GM19372 (cell line): Measurements from ENCODE around the gene MSI2.

Experiments
- ATAC-seq: cut with Tn5 transposase; IDR thresholded peaks from one replicate; pipeline ENCODE4 v1.9.1; 2021; ENCODE audit warnings: mild to moderate bottlenecking, low read depth, moderate library complexity; ENCODE audit not compliant: unreplicated experiment

MSI2 gene

DNA sequence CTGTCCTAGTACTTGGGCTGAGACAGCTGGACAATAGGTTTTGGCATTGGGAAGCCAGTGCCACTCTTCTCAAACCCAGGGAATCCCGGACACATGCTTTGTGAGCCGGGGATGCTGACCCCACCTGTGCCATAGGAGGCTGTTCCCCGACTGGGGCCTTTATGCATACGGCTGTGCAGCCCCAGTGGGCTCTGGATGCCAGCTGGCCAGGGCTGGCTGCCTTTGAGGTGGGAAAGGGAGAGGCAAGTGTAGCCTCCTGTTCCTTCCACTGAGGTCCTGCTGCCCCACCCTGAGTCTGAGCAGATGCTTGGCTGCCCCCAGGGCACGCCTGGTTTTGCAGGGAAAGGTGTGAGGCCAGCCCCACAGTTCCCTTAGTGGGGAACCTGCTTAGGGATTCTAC lies 383.1 kb downstream of the MSI2 start:
- ATAC-seq = no peak

DNA sequence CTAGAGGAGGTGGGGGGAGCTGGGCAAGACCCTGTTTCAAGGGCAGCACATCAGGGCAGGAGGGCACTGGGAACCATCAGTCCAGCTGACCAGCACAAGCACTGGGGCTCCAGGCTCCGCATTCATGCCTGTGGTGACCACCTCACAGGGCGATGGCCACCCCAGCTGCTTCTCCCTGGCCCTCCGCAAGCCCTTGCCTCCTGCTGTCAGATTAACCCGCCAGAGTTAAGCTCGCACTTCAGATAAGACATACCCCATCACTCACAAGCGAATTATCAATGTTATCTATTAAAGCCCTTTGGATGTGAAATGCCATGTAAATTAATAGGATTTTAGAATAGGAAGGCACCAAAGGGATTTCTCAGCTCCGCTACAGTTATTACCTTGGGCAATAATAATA lies 383.8 kb downstream of the MSI2 start:
- no peak for ATAC-seq

DNA sequence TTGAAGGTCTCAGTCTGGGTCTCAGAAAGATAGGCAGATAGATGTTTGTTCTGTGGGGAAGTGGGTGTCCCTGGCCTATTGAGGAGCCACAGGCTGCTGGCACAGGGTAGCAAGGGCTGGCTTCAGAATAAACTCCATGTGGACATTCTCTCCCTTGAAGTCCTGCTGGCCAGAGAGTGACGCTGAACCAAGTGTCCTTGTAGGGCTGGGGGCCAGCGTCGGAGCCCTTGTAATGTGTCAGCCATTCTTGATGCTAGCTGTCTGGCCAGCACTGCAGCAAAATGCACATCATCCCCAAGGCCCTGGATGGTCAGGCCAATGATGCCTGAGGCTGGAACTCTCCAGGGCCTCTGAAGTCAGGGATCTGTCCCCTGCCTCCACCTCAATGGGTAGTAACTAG lies 385.4 kb downstream of the MSI2 start:
- no peak for ATAC-seq

- ATAC-seq = no peak
Measured at GRCh38 chr17:57643062-57643461, 386.7 kb downstream of the MSI2 start.

DNA sequence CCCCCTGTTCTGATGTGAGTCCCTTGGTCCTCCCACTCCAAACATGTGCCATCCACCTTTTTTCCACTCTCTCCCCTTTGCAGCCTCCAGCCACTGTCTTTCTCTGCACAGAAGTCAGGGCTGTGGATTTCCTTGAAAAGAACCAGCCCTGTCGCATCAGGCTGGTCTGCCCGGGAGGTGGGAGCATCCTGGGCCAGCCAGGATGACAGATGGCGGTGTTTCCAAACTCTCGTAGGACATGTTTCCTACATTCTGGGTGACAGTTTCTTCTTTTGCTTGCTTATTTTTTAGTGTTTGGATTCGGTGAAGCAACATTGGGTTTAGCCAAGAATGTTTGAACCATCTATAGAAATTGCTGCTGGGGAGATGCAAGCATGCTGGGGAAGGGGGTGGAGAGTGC lies 388.0 kb downstream of the MSI2 start:
- ATAC-seq = no peak

GRCh38 chr17:57645950-57646665 lies 389.8 kb downstream of the MSI2 start:
- no peak for ATAC-seq

DNA sequence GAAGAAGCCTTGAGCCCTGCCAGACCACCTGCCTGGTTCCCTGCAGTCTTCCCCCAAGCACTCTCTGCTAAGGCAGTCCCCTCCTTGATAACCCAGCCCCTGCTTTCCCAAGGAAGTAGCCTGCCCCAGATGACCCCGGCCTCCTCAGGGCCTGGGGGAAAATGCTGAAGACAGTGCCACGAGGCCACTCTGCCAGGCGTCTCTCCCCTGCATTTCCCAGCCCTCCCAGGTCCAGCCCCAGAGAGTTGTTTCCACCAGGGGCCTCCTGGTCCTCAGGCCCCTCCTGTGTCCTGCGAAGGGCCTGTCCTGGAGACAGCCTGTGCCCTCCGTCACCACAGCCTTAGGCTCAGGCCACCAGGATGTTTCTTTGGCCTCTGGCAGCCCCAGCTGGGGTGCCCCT lies 392.4 kb downstream of the MSI2 start:
- ATAC-seq = no peak

DNA sequence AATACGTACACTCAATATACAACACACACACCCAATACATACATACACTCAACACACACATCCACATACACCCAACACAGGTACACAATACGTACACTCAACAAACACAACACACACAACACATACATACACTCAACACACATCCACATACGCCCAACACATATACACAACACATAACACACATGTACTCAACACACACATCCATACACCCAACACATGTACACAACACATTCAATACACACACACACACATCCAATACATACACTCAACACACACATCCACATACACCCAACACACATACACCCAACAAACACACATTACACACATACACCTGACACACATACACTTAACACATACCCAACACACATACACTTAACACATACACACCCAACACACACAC lies 392.9 kb downstream of the MSI2 start:
- no peak for ATAC-seq

- no peak for ATAC-seq
Measured at GRCh38 chr17:57649731-57650484, 393.6 kb downstream of the MSI2 start.

GRCh38 chr17:57650548-57650947 lies 394.2 kb downstream of the MSI2 start:
- ATAC-seq = no peak

GRCh38 chr17:57651451-57651850 lies 395.1 kb downstream of the MSI2 start:
- no peak for ATAC-seq

DNA sequence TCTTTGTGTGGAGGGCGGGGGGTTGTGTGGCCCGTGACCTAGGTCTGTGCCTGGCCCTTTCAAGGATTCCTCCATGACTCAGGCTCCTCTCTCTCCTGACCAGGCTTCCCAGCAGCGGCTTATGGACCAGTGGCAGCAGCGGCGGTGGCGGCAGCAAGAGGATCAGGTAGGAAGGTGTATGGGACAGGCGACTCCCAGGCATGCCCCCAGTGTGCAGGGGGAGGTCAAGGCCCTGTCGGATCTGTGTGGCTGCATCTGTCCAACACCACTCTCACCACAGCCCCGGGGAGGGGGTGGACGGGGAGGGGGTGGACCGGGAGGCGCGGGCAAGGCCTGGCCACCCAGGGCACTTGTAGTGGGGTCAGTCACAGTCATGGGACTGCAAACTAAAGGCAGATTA lies 395.7 kb downstream of the MSI2 start:
- no peak for ATAC-seq

- ATAC-seq = no peak
Measured at GRCh38 chr17:57652811-57653210, 396.5 kb downstream of the MSI2 start.

DNA sequence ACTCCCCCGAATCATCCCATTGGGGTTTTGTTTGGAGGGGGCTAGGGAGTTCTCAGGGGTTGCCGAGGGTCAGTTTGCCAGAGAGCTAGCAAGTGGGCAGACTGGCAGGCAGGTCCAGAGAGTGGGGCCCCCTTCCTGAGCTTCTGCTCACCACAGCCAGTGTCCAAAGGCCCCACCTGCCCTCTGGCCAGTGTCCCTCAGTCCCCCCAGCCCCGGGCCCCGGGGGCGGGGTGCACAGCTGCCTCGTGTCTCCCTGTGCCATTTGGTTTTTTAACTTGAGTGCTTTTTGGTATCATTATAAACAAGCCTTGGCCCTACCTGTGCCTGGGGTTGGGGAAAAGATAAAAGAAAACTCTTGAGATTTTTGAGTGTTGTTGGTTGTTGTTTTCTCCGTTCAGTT lies 397.0 kb downstream of the MSI2 start:
- ATAC-seq = no peak

DNA sequence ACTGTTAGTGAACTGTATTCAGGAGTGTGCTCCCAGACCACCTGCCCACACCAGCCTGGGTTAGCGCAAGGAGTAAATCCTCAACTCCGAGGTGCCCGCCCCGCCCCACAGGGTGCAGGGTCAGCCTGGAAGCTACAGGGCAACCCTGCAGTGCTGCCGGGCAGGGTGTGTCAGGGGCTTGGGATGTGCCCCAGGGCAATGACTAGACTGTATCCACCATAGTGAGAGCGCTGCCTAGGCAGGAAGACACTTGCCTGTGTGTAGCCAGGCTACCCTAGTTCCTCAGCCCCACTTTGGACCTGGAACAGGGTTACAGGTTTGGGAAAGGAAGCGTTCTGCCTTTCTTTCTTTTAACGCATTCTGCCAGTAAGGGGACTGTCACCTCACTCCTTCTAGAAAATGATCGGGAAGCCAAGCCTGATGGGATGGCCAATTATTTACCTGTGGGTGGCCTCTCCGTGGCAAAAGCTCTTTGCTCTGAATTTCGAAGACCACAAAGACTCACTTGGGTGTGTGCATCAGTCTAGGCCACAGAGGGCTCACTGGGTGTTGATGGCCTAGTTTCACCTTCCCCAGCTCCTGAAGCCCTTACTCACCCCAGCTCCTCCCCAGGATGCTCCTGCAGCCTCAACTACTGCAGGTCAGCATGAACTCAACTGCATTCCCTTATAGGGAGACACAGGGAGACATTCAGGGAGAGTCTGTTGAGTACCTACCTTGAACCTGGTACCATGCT lies 397.9 kb downstream of the MSI2 start:
- no peak for ATAC-seq

- no peak for ATAC-seq
Measured at GRCh38 chr17:57655553-57655952, 399.2 kb downstream of the MSI2 start.

- ATAC-seq = no peak
Measured at GRCh38 chr17:57657211-57657610, 400.9 kb downstream of the MSI2 start.

GRCh38 chr17:57662041-57662440 lies 405.7 kb downstream of the MSI2 start:
- no peak for ATAC-seq

DNA sequence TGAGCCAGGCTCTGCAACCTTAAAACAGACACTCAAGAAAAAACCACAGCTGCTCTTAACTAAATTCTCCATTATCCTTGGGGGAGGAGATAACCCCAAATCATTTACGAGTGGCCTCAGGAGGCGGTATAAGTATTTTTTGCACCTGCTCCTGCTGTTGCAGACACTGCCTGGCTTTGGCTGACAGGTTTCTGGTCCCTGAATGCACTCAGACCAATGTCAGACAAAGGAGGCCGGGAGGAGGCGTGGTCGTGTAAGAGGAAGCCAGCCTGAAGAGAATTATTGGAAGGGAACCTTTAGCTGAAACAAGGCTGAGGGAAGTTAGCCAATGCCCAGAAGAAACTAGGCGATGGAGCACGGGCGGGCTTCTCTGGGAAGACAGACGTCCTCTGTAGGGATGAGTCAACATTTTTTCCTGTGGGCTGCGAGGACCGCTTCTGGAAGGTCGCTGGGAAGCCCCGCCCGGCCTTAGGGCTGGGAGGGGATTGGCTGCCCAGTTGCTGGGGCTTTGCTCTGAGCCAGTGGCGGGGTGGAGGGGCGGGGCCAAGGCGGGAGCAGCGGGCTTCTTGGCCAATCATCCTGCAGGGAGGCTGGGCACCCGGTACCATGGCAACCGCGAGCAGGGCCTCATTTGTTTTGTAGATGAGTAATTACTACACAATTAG lies 406.5 kb downstream of the MSI2 start:
- ATAC-seq = no peak

DNA sequence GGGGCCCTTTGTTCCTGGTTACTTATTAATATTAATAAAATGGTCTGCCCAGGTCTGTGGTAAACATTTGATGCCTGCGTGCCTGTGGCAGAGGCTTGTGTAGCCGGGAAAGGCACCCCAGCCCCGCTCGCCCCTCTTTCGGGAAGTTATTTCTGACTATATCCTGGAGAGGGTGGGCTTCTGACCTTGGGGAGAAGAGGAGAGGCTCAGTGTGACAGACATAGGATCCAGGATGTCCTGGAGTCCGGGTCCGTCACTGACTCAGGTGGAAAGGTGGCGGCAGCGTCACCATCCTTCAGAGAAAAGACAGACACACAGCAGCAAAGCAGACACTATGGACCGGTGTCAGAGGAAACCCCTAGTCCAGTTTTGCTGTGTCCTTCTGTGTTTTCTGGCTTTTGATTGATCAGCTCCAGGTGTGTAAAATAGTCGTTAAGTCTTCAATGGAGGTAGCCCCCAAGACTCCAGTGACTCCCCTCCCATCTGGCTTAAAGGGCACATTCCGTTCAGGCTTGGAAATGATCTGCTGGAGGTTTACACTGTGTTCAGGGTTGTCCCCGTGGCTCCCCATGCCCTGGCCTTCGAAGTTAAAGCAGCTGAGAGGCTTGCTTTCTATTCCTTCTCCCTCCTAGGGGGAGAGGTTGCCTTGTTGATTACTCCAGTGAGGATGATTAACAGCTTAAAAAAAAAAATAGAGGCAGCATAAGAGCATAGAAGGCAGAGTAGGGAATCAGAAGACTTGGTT lies 407.2 kb downstream of the MSI2 start:
- ATAC-seq = no peak
